Endothelial cell of umbilical vein (primary cell): ENCODE results near the gene PRR20B. TPM values are rescaled to one million over a fixed set of nuclear protein-coding genes. Genes with fewer than 3 reads are reported as not detected.
"Not testable (repeated sequence)": the region's sequence is repeated elsewhere in the genome, so short reads cannot be mapped to it uniquely, and the experiment has no call there.

Experiments used
- Bru-seq: library from RNA; stranded (reverse); fragments of 400-500 nt; gene quantifications from one replicate; lab custom pipeline; 2021; lab: Mats Ljungman, UMichigan
- BruChase-seq, 2 experiments: library from RNA; stranded (reverse); fragments of 400-500 nt; gene quantifications; one replicate each; lab custom pipeline; 2021; lab: Mats Ljungman, UMichigan
- BruUV-seq: library from RNA; stranded (reverse); fragments of 400-500 nt; replicated peaks from 2 replicates; lab custom pipeline; 2021; lab: Mats Ljungman, UMichigan
- CTCF ChIA-PET: fragments of 300-600, 350-600 bp; sonication (Branson Sonifier 250); formaldehyde crosslinking; loops from one replicate; lab custom pipeline; 2021; ENCODE audit warnings: antibody characterized with exemption, inconsistent platforms; lab: Charles Lee
- POLR2A ChIA-PET: fragments of 300-600, 350-600 bp; sonication (Branson Sonifier 250); formaldehyde crosslinking; loops from one replicate; lab custom pipeline; 2021; ENCODE audit warnings: antibody characterized with exemption, inconsistent platforms; lab: Charles Lee
- DNase-seq: peaks from one replicate; pipeline ENCODE4 v3.0.0-alpha.2; 2011; ENCODE audit warnings: low read depth, low spot score
- FAIRE-seq: peaks from 2 replicates; lab custom pipeline; 2011; peaks lifted over from hg19 to GRCh38; lab: Jason Lieb, UNC
- H2AFZ ChIP-seq: 2 replicates; pipeline ENCODE4 v1.6.0; 2012; ENCODE audit warnings: low read depth, low read length, control low read depth, inconsistent platforms
- H3K27ac ChIP-seq: 2 replicates; pipeline ENCODE4 v1.5.1; 2011; ENCODE audit warnings: low read depth, mild to moderate bottlenecking, control low read depth, low read length, moderate library complexity; ENCODE audit not compliant: insufficient read depth
- H3K27me3 ChIP-seq, 2 experiments: 2 replicates each; pipeline versions ENCODE4 v1.6.0 to v1.6.1; 2011; ENCODE audit warnings: low read length in 2 of 2, mixed read lengths in 1 of 2; ENCODE audit not compliant: control insufficient read depth in 2 of 2, insufficient read depth in 2 of 2
- H3K36me3 ChIP-seq, 2 experiments: 2 replicates in 1 of 2; 3 replicates in 1 of 2; pipeline ENCODE4 v1.5.1; 2011; ENCODE audit warnings: low read length in 2 of 2, mild to moderate bottlenecking in 1 of 2, moderate library complexity in 1 of 2; ENCODE audit not compliant: control insufficient read depth in 2 of 2, insufficient read depth in 2 of 2; ENCODE audit errors: extremely low read depth in 1 of 2
- H3K4me1 ChIP-seq: 3 replicates; pipeline ENCODE4 v1.5.1; 2011; ENCODE audit warnings: mild to moderate bottlenecking, low read length; ENCODE audit not compliant: control insufficient read depth, insufficient read depth; ENCODE audit errors: extremely low read depth
- H3K4me2 ChIP-seq: 2 replicates; pipeline ENCODE4 v1.6.1; 2011; ENCODE audit warnings: low read length, control low read depth, mixed read lengths; ENCODE audit not compliant: insufficient read depth
- H3K4me3 ChIP-seq, 3 experiments: fragments of 200-600 bp in 1 of 3; sonication (generic), shearing (Covaris generic) in 1 of 3; replicated peaks in 1 of 3; 2 replicates each; pipeline ENCODE4 v1.5.1; 2011 to 2016; ENCODE audit warnings: control low read depth in 3 of 3, low read length in 3 of 3, mild to moderate bottlenecking in 2 of 3, inconsistent platforms in 1 of 3, low read depth in 1 of 3, moderate library complexity in 1 of 3; ENCODE audit not compliant: insufficient read depth in 1 of 3
- H3K79me2 ChIP-seq: 2 replicates; pipeline ENCODE4 v1.6.0; 2012; ENCODE audit warnings: low read length, inconsistent platforms; ENCODE audit not compliant: control insufficient read depth, insufficient read depth
- H3K9ac ChIP-seq: replicated peaks from 2 replicates; pipeline ENCODE3; 2011; ENCODE audit warnings: low read length, control low read depth; ENCODE audit not compliant: insufficient read depth; ENCODE audit errors: extremely low read depth
- H3K9me1 ChIP-seq: replicated peaks from 3 replicates; pipeline ENCODE4 v1.6.0; 2011; ENCODE audit warnings: mild to moderate bottlenecking, low read length; ENCODE audit not compliant: control insufficient read depth, insufficient read depth; ENCODE audit errors: extremely low read depth
- H3K9me3 ChIP-seq: replicated peaks from 2 replicates; pipeline ENCODE4 v1.5.1; 2012; ENCODE audit warnings: low read length, inconsistent platforms; ENCODE audit not compliant: control insufficient read depth, insufficient read depth
- H4K20me1 ChIP-seq: replicated peaks from 2 replicates; pipeline ENCODE3; 2011; ENCODE audit warnings: mild to moderate bottlenecking, low read length; ENCODE audit not compliant: control insufficient read depth, insufficient read depth; ENCODE audit errors: extremely low read depth
- FOS ChIP-seq: IDR thresholded peaks from 2 replicates; pipeline ENCODE4 v1.6.1; 2011; ENCODE audit warnings: mild to moderate bottlenecking, low read length, moderate library complexity, borderline replicate concordance; ENCODE audit not compliant: insufficient read depth
- GATA2 ChIP-seq: IDR thresholded peaks from 2 replicates; pipeline ENCODE4 v1.7.0; 2011; ENCODE audit warnings: low read depth, mild to moderate bottlenecking, moderate library complexity, mixed read lengths, low read length; ENCODE audit not compliant: insufficient read length, insufficient read depth
- JUN ChIP-seq: IDR thresholded peaks from 2 replicates; pipeline ENCODE4 v1.6.1; 2011; ENCODE audit warnings: borderline replicate concordance, low read depth; ENCODE audit not compliant: insufficient read length, insufficient read depth
- MYC ChIP-seq: IDR thresholded peaks from one replicate; pipeline ENCODE4 v1.6.1; 2011; ENCODE audit warnings: mild to moderate bottlenecking, low read depth, low read length
- POLR2A ChIP-seq: IDR thresholded peaks from 2 replicates; pipeline ENCODE4 v1.6.1; 2012; ENCODE audit warnings: low read depth, mild to moderate bottlenecking, control low read depth, low read length
- POLR2AphosphoS5 ChIP-seq: IDR thresholded peaks from 2 replicates; pipeline ENCODE4 v1.6.1; 2012; ENCODE audit warnings: low read depth, mild to moderate bottlenecking, control low read depth, low read length, moderate library complexity; ENCODE audit not compliant: insufficient read depth
- dilution Hi-C: fragments of 300-500 bp; cut with MboI; formaldehyde crosslinking; loops from one replicate; pipeline ENCODE4 v1.15.0; 2019; ENCODE audit warnings: low sequenced_read_pairs; ENCODE audit not compliant: extremely low pct_ligation_motif_present
- intact Hi-C: fragments of 100-400 bp; cut with micrococcal nuclease; formaldehyde crosslinking; loops from one replicate; pipeline ENCODE4 v1.10.0; 2022
- long read RNA-seq: library from polyadenylated mRNA; stranded (forward); transcript quantifications from one replicate; pipeline ENCODE4 v2.0.0, GENCODE V29; 2021
- polyA minus RNA-seq, 3 experiments: library from RNA; depleted of rRNA, polyadenylated mRNA; stranded (reverse); fragments of >200 nt; gene quantifications; 1 replicate in 1 of 3; 2 replicates in 2 of 3; pipeline ENCODE4 v1.2.3, GENCODE V29; 2011
- polyA plus RNA-seq, 4 experiments: library from polyadenylated mRNA; depleted of rRNA in 3 of 4; stranded (reverse) in 3 of 4; unstranded in 1 of 4; fragments of >200 nt; gene quantifications; 2 replicates each; pipeline versions ENCODE4 v1.2.1 to v1.2.3, GENCODE V29; 2011 to 2012; ENCODE audit warnings: missing spikeins in 1 of 4
- total RNA-seq: library from RNA; stranded (reverse); gene quantifications from 2 replicates; pipeline ENCODE4 v1.2.3, GENCODE V29; 2021
- TF ChIP-seq, protein P1 (sequence below), 2 donors: IDR thresholded peaks; 1 replicate in 1 of 2; 2 replicates in 1 of 2; pipeline ENCODE4 v1.5.1; 2011; ENCODE audit warnings: low read length in 2 of 2, mild to moderate bottlenecking in 2 of 2, moderate library complexity in 2 of 2, control low read depth in 1 of 2, inconsistent platforms in 1 of 2, low read depth in 1 of 2; ENCODE audit not compliant: insufficient read depth in 1 of 2; ENCODE audit errors: extremely low read depth in 1 of 2

Gene PRR20B
- not detected in 2 replicates for total RNA-seq
- not detected in 2 replicates for polyA plus RNA-seq
- polyA plus RNA-seq (2011; cell fraction: cytosol; rRNA removed) = not detected in 2 replicates
- polyA plus RNA-seq (2011; cell fraction: nucleus; rRNA removed) = not detected in 2 replicates
- polyA plus RNA-seq (2012) = not detected in 2 replicates
- polyA minus RNA-seq = not detected in 2 replicates
- not detected for polyA minus RNA-seq (2011; cell fraction: cytosol; rRNA and poly(A)+ RNA removed)
- not detected in 2 replicates for polyA minus RNA-seq (2011; cell fraction: nucleus; rRNA and poly(A)+ RNA removed)
- not detected for Bru-seq, nascent RNA
- BruChase-seq, experiment 1, labeled RNA remaining after a 6-hour chase = not detected
- not detected for BruChase-seq, experiment 2, labeled RNA remaining after a 2-hour chase
- long read RNA-seq = 0 reads

- intact Hi-C loops, BruUV-seq: not testable (repeated sequence)
These were observed at the start of gene PRR20B for GRCh38 chr13:57147188-57147587. Gene PRR20B (plus strand): TSS chr13:57147488. CDS start chr13:57147875, 387 bp downstream.

GRCh38 chr13:57114945-57115344 is 32.3 kb upstream of the PRR20B start:
- Histone ChIP-seq H3K9me1 (no peaks in the 10 kb centered on the region), H3K4me3 (no peak overlapping the region), H3K27me3 (no peaks in the 10 kb centered on the region), H3K4me2 (no peak overlapping the region), H3K36me3 (no peaks in the 10 kb centered on the region), H3K4me1 (no peaks in the 10 kb centered on the region), H3K27ac (no peak overlapping the region), H2AFZ (no peak overlapping the region), H3K9ac (no peak overlapping the region), H3K9me3 (no peaks in the 10 kb centered on the region), H4K20me1 (no peaks in the 10 kb centered on the region), H3K79me2 (no peaks in the 10 kb centered on the region)
- DNase-seq (no peak), FAIRE-seq (no peak)
- POLR2A ChIA-PET = no interaction called here
- CTCF ChIA-PET = no interaction called here
- intact Hi-C loops = no loop called here
- TF ChIP-seq FOS (no peak), GATA2 (no peak), JUN (no peak), POLR2AphosphoS5 (no peak), MYC (no peak), POLR2A (no peak)
- TF ChIP-seq, protein P1, sequence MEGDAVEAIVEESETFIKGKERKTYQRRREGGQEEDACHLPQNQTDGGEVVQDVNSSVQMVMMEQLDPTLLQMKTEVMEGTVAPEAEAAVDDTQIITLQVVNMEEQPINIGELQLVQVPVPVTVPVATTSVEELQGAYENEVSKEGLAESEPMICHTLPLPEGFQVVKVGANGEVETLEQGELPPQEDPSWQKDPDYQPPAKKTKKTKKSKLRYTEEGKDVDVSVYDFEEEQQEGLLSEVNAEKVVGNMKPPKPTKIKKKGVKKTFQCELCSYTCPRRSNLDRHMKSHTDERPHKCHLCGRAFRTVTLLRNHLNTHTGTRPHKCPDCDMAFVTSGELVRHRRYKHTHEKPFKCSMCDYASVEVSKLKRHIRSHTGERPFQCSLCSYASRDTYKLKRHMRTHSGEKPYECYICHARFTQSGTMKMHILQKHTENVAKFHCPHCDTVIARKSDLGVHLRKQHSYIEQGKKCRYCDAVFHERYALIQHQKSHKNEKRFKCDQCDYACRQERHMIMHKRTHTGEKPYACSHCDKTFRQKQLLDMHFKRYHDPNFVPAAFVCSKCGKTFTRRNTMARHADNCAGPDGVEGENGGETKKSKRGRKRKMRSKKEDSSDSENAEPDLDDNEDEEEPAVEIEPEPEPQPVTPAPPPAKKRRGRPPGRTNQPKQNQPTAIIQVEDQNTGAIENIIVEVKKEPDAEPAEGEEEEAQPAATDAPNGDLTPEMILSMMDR (IDR thresholded peaks at IDR 0.05; ENCODE audit: extremely low read depth in 1 of 2, insufficient read depth in 1 of 2, low read depth in 1 of 2, low read length in 2 of 2) = no peak
- dilution Hi-C loops = no loop called here
- no TSS peak for BruUV-seq

More at GRCh38 chr13:57147188-57147587, at the start of gene PRR20B:
- H3K27ac ChIP-seq, H4K20me1 ChIP-seq, H3K9me1 ChIP-seq, H3K36me3 ChIP-seq, H3K9me3 ChIP-seq, H3K4me2 ChIP-seq, CTCF ChIA-PET, FAIRE-seq, dilution Hi-C loops, H3K9ac ChIP-seq, H2AFZ ChIP-seq, POLR2A ChIA-PET, H3K79me2 ChIP-seq, H3K4me3 ChIP-seq, H3K4me1 ChIP-seq, H3K27me3 ChIP-seq, DNase-seq: not testable (repeated sequence)
